WTC11 (cell line): ENCODE measurements around the gene BHLHE23. TPM values are rescaled to one million over a fixed set of nuclear protein-coding genes. Genes with fewer than 3 reads are reported as not detected.
A peak's percentile ranks its signal among the peaks of the same experiment; 100 is the strongest.

Experiments used
- ATAC-seq: fragments of 200-7000 bp; cut with Tn5 transposase; 2 replicates; pipeline ENCODE4 v1.10.0; 2021; ENCODE audit warnings: mild to moderate bottlenecking, moderate library complexity
- CTCF ChIA-PET: fragments of 300-600 bp; sonication (Branson Sonifier 250); formaldehyde crosslinking; loops from one replicate; lab custom pipeline; 2021; ENCODE audit warnings: antibody characterized with exemption; lab: Charles Lee
- POLR2A ChIA-PET: fragments of 350-600 bp; sonication (Branson Sonifier 250); formaldehyde crosslinking; loops from one replicate; lab custom pipeline; 2021; ENCODE audit warnings: antibody characterized with exemption; lab: Charles Lee
- DNase-seq: peaks from one replicate; pipeline ENCODE4 v3.0.0; 2021; ENCODE audit warnings: low spot score
- H3K27ac Mint-ChIP-seq: 2 replicates; pipeline ENCODE4 v1.8.0; 2021; ENCODE audit warnings: mixed read lengths
- H3K27me3 Mint-ChIP-seq: 2 replicates; pipeline ENCODE4 v1.8.0; 2021; ENCODE audit warnings: low read depth, mild to moderate bottlenecking, moderate library complexity, mixed read lengths
- H3K36me3 Mint-ChIP-seq: 2 replicates; pipeline ENCODE4 v1.8.0; 2021; ENCODE audit warnings: mixed read lengths
- H3K4me1 Mint-ChIP-seq: 2 replicates; pipeline ENCODE4 v1.8.0; 2022; ENCODE audit warnings: mixed read lengths
- H3K4me3 Mint-ChIP-seq: 2 replicates; pipeline ENCODE4 v1.8.0; 2021; ENCODE audit warnings: mild to moderate bottlenecking, moderate library complexity, mixed read lengths
- H3K9me3 Mint-ChIP-seq: 2 replicates; pipeline ENCODE4 v1.8.0; 2021; ENCODE audit warnings: mixed read lengths
- CTCF ChIP-seq: fragments of 200-600 bp; IDR thresholded peaks from 2 replicates; pipeline ENCODE4 v1.8.0; 2022; ENCODE audit warnings: antibody characterized with exemption
- ETV6 ChIP-seq: sonication (generic); formaldehyde crosslinking; IDR thresholded peaks from 2 replicates; pipeline ENCODE4 v1.8.1; 2022; ENCODE audit warnings: mild to moderate bottlenecking, missing genetic modification reagents
- FOXK1 ChIP-seq: sonication (generic); formaldehyde crosslinking; IDR thresholded peaks from 2 replicates; pipeline ENCODE4 v1.8.0; 2022; ENCODE audit warnings: mild to moderate bottlenecking, moderate library complexity, missing genetic modification reagents
- FOXP1 ChIP-seq: sonication (generic); formaldehyde crosslinking; IDR thresholded peaks from 2 replicates; pipeline ENCODE4 v1.8.0; 2022; ENCODE audit warnings: missing genetic modification reagents, mild to moderate bottlenecking, moderate library complexity, borderline replicate concordance
- GABPB1 ChIP-seq: sonication (generic); formaldehyde crosslinking; IDR thresholded peaks from 2 replicates; pipeline ENCODE4 v1.8.1; 2023; ENCODE audit warnings: mild to moderate bottlenecking, missing genetic modification reagents
- HMGXB4 ChIP-seq: sonication (generic); formaldehyde crosslinking; IDR thresholded peaks from 2 replicates; pipeline ENCODE4 v1.8.1; 2023; ENCODE audit warnings: mild to moderate bottlenecking, moderate library complexity, missing genetic modification reagents
- NFATC4 ChIP-seq: fragments of 250-450 bp; sonication (Bioruptor Pico); IDR thresholded peaks from 2 replicates; pipeline ENCODE4 v1.9.0; 2021; ENCODE audit warnings: mild to moderate bottlenecking
- NR3C1 ChIP-seq: sonication (generic); formaldehyde crosslinking; conservative IDR thresholded peaks from 2 replicates; pipeline ENCODE4 v1.8.1; 2023; ENCODE audit warnings: low read depth, mild to moderate bottlenecking, missing genetic modification reagents
- SMAD3 ChIP-seq: sonication (generic); formaldehyde crosslinking; IDR thresholded peaks from 2 replicates; pipeline ENCODE4 v1.8.0; 2022; ENCODE audit warnings: missing genetic modification reagents, mild to moderate bottlenecking, borderline replicate concordance
- SOX15 ChIP-seq: fragments of 250-450 bp; sonication (Bioruptor Pico); IDR thresholded peaks from 2 replicates; pipeline ENCODE4 v1.9.0; 2021; ENCODE audit warnings: mild to moderate bottlenecking
- TCF7 ChIP-seq: sonication (generic); formaldehyde crosslinking; IDR thresholded peaks from 2 replicates; pipeline ENCODE4 v1.8.0; 2022; ENCODE audit warnings: mild to moderate bottlenecking, low read depth, missing genetic modification reagents, moderate library complexity
- TEAD1 ChIP-seq: sonication (generic); formaldehyde crosslinking; IDR thresholded peaks from 2 replicates; pipeline ENCODE4 v1.8.0; 2022; ENCODE audit warnings: mild to moderate bottlenecking, missing genetic modification reagents
- TP53 ChIP-seq: sonication (generic); formaldehyde crosslinking; IDR thresholded peaks from 2 replicates; pipeline ENCODE4 v1.8.1; 2023; ENCODE audit warnings: mild to moderate bottlenecking, missing genetic modification reagents
- USF2 ChIP-seq: sonication (generic); formaldehyde crosslinking; IDR thresholded peaks from 2 replicates; pipeline ENCODE4 v1.8.1; 2023; ENCODE audit warnings: mild to moderate bottlenecking, missing genetic modification reagents, moderate library complexity
- ZBTB21 ChIP-seq: sonication (generic); formaldehyde crosslinking; IDR thresholded peaks from 2 replicates; pipeline ENCODE4 v1.8.1; 2023; ENCODE audit warnings: mild to moderate bottlenecking, missing genetic modification reagents, borderline replicate concordance
- ZNF121 ChIP-seq: sonication (generic); formaldehyde crosslinking; IDR thresholded peaks from 2 replicates; pipeline ENCODE4 v1.8.0; 2023; ENCODE audit warnings: missing genetic modification reagents
- ZNF232 ChIP-seq: sonication (generic); formaldehyde crosslinking; IDR thresholded peaks from 2 replicates; pipeline ENCODE4 v1.8.0; 2022; ENCODE audit warnings: mild to moderate bottlenecking, missing genetic modification reagents
- ZNF281 ChIP-seq: sonication (generic); formaldehyde crosslinking; IDR thresholded peaks from 2 replicates; pipeline ENCODE4 v1.8.0; 2023; ENCODE audit warnings: mild to moderate bottlenecking, missing genetic modification reagents
- ZNF416 ChIP-seq: fragments of 250-450 bp; sonication (Bioruptor Pico); IDR thresholded peaks from 2 replicates; pipeline ENCODE4 v1.9.0; 2021; ENCODE audit warnings: mild to moderate bottlenecking, inconsistent platforms
- ZNF423 ChIP-seq: fragments of 250-450 bp; sonication (Bioruptor Pico); IDR thresholded peaks from 2 replicates; pipeline ENCODE4 v2.1.2; 2022; ENCODE audit warnings: mild to moderate bottlenecking, moderate library complexity
- total RNA-seq: library from RNA; stranded (reverse); gene quantifications from 3 replicates; pipeline ENCODE4 v1.2.3, GENCODE V29; 2021
- TF ChIP-seq, protein P1 (sequence below): sonication (generic); formaldehyde crosslinking; IDR thresholded peaks from 2 replicates; pipeline ENCODE4 v1.8.0; 2022; ENCODE audit warnings: mild to moderate bottlenecking, missing genetic modification reagents
- TF ChIP-seq, protein P2 (sequence below): sonication (generic); formaldehyde crosslinking; IDR thresholded peaks from 2 replicates; pipeline ENCODE4 v1.8.1; 2023; ENCODE audit warnings: mild to moderate bottlenecking, missing genetic modification reagents

The BHLHE23 gene
- total RNA-seq, 1 experiment from 2014 or later: 1.3 TPM

- H3K4me3 Mint-ChIP-seq: peak overlapping the region; percentile 64
- ATAC-seq (no peak; the same call in 1 of the 2 replicates), DNase-seq (no peak)
- CTCF ChIA-PET: interaction anchor here (0.5 to 1.8 kb wide), 40 partner anchors 9 to 408 kb away, joined by 3 to 24 read pairs (median 4); partner anchors contain the start of gene GID8
- H3K27me3 Mint-ChIP-seq: peaks cover 49% of the 10 kb centered on the region
- no peaks in the 10 kb centered on the region for H3K9me3 Mint-ChIP-seq
- TF ChIP-seq ZBTB21 (0 out of 2 replicates have a peak, but pooled peaks have one; percentile 15), ZNF423 (no peak), USF2 (CRISPR knock-in tag) (0 out of 2 replicates have a peak, but pooled peaks have one; percentile 10), ZNF416 (CRISPR knock-in tag) (no peak), ZNF121 (CRISPR knock-in tag) (peak; percentile 27; the same call in 1 of the 2 replicates), HMGXB4 (CRISPR knock-in tag) (0 out of 2 replicates have a peak, but pooled peaks have one; percentile 34), NR3C1 (0 out of 2 replicates have a peak, but pooled peaks have one; percentile 24)
- TF ChIP-seq, protein P1, sequence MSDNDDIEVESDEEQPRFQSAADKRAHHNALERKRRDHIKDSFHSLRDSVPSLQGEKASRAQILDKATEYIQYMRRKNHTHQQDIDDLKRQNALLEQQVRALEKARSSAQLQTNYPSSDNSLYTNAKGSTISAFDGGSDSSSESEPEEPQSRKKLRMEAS (CRISPR knock-in tag): no peak
- peaks cover 30% of the 10 kb centered on the region for H3K4me1 Mint-ChIP-seq
- POLR2A ChIA-PET: interaction anchor here (0.8 kb wide), 1 partner anchor 38 kb away, joined by 3 read pairs; no protein-coding TSS in a partner anchor
- H3K36me3 Mint-ChIP-seq: no peaks in the 10 kb centered on the region
- no peak overlapping the region for H3K27ac Mint-ChIP-seq
Observed at GRCh38 chr20:62972845-62973745, 33.7 kb downstream of the BHLHE23 start.

DNA sequence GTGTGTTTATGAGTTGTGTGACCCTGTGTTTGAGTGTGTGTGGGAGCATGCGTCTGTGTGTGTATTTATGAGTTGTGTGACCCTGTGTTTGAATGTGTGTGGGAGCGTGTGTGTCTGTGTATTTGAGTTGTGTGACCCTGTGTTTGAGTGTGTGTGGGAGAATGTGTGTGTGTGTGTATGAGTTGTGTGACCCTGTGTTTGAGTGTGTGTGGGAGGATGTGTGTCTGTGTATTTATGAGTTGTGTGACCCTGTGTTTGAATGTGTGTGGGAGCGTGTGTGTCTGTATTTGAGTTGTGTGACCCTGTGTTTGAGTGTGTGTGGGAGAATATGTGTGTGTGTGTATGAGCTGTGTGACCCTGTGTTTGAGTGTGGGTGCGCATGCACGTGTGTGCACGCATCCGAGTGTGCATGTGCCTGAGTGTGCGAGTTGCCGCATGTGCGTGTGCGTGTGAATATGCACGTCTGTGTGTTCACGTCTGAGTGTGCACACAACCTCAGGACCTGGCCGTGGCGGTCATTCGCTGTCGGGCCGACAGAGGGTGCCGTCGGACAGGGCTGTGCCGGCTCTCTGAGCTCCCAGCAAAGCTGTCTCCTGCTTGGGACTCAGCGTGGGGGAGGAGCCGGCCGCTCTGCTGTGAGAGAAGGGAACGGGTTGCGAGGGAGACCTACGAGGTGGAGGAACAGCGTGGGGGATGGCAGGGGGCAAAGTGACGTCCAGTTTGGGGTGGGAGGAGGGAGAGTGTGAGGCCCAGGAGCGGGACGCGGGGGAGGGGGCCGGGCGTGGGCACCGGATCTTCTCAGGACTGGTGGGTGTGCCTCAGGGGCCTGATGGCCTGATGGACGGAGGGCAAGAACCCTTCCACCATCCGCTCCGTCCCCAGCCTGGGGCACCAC, 34.6 kb downstream of the BHLHE23 start:
- H3K27me3 Mint-ChIP-seq: peaks cover 49% of the 10 kb centered on the region
- POLR2A ChIA-PET: interaction anchor here (0.8 kb wide), 1 partner anchor 39 kb away, joined by 3 read pairs; no protein-coding TSS in a partner anchor
- TF ChIP-seq TEAD1 (CRISPR knock-in tag) (peak; percentile 45; the same call in 1 of the 2 replicates), NFATC4 (no peak), SOX15 (CRISPR knock-in tag) (no peak), FOXK1 (CRISPR knock-in tag) (0 out of 2 replicates have a peak, but pooled peaks have one; percentile 27), FOXP1 (peak; percentile 26; the same call in 1 of the 2 replicates), TP53 (no peak), TCF7 (no peak), ZNF232 (peak; percentile 57; the same call in 1 of the 2 replicates), ETV6 (CRISPR knock-in tag) (no peak), SMAD3 (CRISPR knock-in tag) (no peak; the same call in 1 of the 2 replicates), GABPB1 (CRISPR knock-in tag) (peak; percentile 48; the same call in 1 of the 2 replicates), ZNF281 (0 out of 2 replicates have a peak, but pooled peaks have one; percentile 53), CTCF (peak; percentile 66)
- TF ChIP-seq, protein P2, sequence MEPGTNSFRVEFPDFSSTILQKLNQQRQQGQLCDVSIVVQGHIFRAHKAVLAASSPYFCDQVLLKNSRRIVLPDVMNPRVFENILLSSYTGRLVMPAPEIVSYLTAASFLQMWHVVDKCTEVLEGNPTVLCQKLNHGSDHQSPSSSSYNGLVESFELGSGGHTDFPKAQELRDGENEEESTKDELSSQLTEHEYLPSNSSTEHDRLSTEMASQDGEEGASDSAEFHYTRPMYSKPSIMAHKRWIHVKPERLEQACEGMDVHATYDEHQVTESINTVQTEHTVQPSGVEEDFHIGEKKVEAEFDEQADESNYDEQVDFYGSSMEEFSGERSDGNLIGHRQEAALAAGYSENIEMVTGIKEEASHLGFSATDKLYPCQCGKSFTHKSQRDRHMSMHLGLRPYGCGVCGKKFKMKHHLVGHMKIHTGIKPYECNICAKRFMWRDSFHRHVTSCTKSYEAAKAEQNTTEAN: peak; percentile 98

More for the DNA sequence above, 34.6 kb downstream of the BHLHE23 start:
- DNase-seq (peak; percentile 94), ATAC-seq (peak; percentile 87)
- H3K36me3 Mint-ChIP-seq: no peaks in the 10 kb centered on the region
- CTCF ChIA-PET: interaction anchor here (0.5 to 1.8 kb wide), 40 partner anchors 8 to 409 kb away, joined by 3 to 24 read pairs (median 4); partner anchors contain the start of gene GID8
- peaks cover 30% of the 10 kb centered on the region for H3K4me1 Mint-ChIP-seq
- H3K4me3 Mint-ChIP-seq: peak overlapping the region; percentile 60
- no peaks in the 10 kb centered on the region for H3K9me3 Mint-ChIP-seq
- no peak overlapping the region for H3K27ac Mint-ChIP-seq
